ENCODE measurements around the gene CASQ1.

DNA sequence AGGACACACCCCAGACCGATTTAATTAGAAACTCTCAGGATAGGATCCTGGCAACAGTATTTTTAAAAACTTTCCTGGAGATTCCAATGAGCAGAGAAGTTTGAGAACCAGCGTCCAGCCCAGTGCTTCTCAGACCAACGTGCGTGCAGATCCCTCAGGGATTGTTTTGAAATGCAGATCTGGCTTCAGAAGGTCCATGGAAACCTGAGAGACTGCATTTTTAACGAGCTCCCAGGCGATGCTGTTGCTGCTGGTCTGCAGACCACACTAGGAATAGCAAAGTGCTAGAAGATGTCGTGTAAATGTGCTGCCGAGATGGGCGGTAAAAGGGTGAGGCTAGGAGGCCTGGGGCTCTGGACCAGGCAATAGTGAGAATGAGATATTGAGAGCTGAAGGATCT is 18.4 kb upstream of the CASQ1 start:
- TF ChIP-seq POLR2A (IDR thresholded peaks at IDR 0.05) = no peak
- TF ChIP-seq, protein P1, sequence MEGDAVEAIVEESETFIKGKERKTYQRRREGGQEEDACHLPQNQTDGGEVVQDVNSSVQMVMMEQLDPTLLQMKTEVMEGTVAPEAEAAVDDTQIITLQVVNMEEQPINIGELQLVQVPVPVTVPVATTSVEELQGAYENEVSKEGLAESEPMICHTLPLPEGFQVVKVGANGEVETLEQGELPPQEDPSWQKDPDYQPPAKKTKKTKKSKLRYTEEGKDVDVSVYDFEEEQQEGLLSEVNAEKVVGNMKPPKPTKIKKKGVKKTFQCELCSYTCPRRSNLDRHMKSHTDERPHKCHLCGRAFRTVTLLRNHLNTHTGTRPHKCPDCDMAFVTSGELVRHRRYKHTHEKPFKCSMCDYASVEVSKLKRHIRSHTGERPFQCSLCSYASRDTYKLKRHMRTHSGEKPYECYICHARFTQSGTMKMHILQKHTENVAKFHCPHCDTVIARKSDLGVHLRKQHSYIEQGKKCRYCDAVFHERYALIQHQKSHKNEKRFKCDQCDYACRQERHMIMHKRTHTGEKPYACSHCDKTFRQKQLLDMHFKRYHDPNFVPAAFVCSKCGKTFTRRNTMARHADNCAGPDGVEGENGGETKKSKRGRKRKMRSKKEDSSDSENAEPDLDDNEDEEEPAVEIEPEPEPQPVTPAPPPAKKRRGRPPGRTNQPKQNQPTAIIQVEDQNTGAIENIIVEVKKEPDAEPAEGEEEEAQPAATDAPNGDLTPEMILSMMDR (IDR thresholded peaks at IDR 0.05) = no peak
